Measurements from ENCODE around the gene AP3B1. TPM values are rescaled to one million over a fixed set of nuclear protein-coding genes. Genes with fewer than 3 reads are reported as not detected.

The AP3B1 gene
- total and polyA plus RNA-seq, 2 of the 8 experiments (the other 6 are each of a cell fraction or from before 2014, with no cell fraction given), result 45.8 to 48.3 TPM

- H3K14ac ChIP-seq (ENCODE audit: insufficient read length), result no peak overlapping the region
- POLR2A ChIA-PET (ENCODE audit: partially characterized antibody), result no interaction called here
- H4K8ac ChIP-seq (ENCODE audit: extremely low read depth, insufficient read depth, low read length), result no peak overlapping the region
- no peak overlapping the region for H3K4me2 ChIP-seq (ENCODE audit: insufficient read depth in 1 of 2, low read depth in 2 of 2, low read length in 2 of 2)
- no peak overlapping the region for H2BK20ac ChIP-seq (ENCODE audit: low read length)
- 90% methylated on average over 3 of the region's 3 CpGs; no CpG with 5 or more reads in 1 of the 2 experiments for WGBS, 2 experiments (ENCODE audit: extremely low coverage in 1 of 2, insufficient coverage in 1 of 2, insufficient read length in 1 of 2, insufficient replicate concordance in 2 of 2, low coverage in 1 of 2, low lambda C conversion rate in 2 of 2, missing lambda C conversion rate in 1 of 2)
- no peak overlapping the region for H2BK15ac ChIP-seq (ENCODE audit: low read length)
- H3K4me1 ChIP-seq (replicated peaks in 1 of 4; ENCODE audit: control insufficient read depth in 3 of 4, insufficient read depth in 4 of 4, low read length in 3 of 4), result no peaks in the 10 kb centered on the region
- H4K20me1 ChIP-seq (replicated peaks in 1 of 2; ENCODE audit: control insufficient read depth in 1 of 2, insufficient read depth in 2 of 2, low read length in 2 of 2), result no peaks in the 10 kb centered on the region
- H3K36me3 ChIP-seq (ENCODE audit: control insufficient read depth in 2 of 4, insufficient read depth in 4 of 4, low read length in 3 of 4), result 0 out of 8 replicates have a peak, but pooled peaks cover 0 to 2% (median 0%) of the 10 kb centered on the region in 4 experiments
- FAIRE-seq (no peak), DNase-seq (ENCODE audit: low read depth in 1 of 2, low spot score in 2 of 2) (no peak)
- H2BK5ac ChIP-seq (ENCODE audit: low read depth, low read length), result no peak overlapping the region
- H3K4me3 ChIP-seq (ENCODE audit: extremely low read depth in 1 of 4, insufficient read depth in 2 of 4, low read depth in 3 of 4, low read length in 4 of 4), result no peak overlapping the region
- H3K27me3 ChIP-seq (replicated peaks in 1 of 4; ENCODE audit: control insufficient read depth in 3 of 4, extremely low read depth in 1 of 4, insufficient read depth in 3 of 4, low read length in 3 of 4), result no peaks in the 10 kb centered on the region
- no peak overlapping the region for H3K4ac ChIP-seq (replicated peaks; ENCODE audit: insufficient read length, low read depth, low read length)
- no peak overlapping the region for H3K23ac ChIP-seq (ENCODE audit: insufficient read length)
- no peak overlapping the region for H3K9ac ChIP-seq (replicated peaks in 1 of 4; ENCODE audit: extremely low read depth in 1 of 4, low read depth in 3 of 4, low read length in 3 of 4)
- H3K79me1 ChIP-seq (ENCODE audit: low read depth, low read length), result no peaks in the 10 kb centered on the region
- H3K18ac ChIP-seq (ENCODE audit: extremely low read depth, low read length), result no peak overlapping the region
- no peak overlapping the region for H2AFZ ChIP-seq (ENCODE audit: low read length)
- no peak overlapping the region for H3K27ac ChIP-seq (ENCODE audit: low read depth, low read length)
- H4K91ac ChIP-seq (replicated peaks; ENCODE audit: insufficient read length, low read length), result no peak overlapping the region
- CTCF ChIA-PET (ENCODE audit: partially characterized antibody), result interaction anchor here (0.9 to 5.1 kb wide), 2 partner anchors 11 to 154 kb away, joined by 4 to 64 read pairs; no protein-coding TSS in a partner anchor
- H3K9me3 ChIP-seq (ENCODE audit: insufficient read depth in 2 of 2, low read depth in 1 of 2, low read length in 1 of 2), result no peaks in the 10 kb centered on the region
- H2AK5ac ChIP-seq (ENCODE audit: low read depth, low read length), result no peak overlapping the region
- no peaks in the 10 kb centered on the region for H3K79me2 ChIP-seq (ENCODE audit: control insufficient read depth in 1 of 2, insufficient read depth in 2 of 2, low read length in 2 of 2)
- TF ChIP-seq, protein P1, sequence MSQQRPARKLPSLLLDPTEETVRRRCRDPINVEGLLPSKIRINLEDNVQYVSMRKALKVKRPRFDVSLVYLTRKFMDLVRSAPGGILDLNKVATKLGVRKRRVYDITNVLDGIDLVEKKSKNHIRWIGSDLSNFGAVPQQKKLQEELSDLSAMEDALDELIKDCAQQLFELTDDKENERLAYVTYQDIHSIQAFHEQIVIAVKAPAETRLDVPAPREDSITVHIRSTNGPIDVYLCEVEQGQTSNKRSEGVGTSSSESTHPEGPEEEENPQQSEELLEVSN (IDR thresholded peaks at IDR 0.05), result no peak
- TF ChIP-seq TAF1 (IDR thresholded peaks at IDR 0.05; ENCODE audit: low read depth, low read length) (no peak), CREB1 (IDR thresholded peaks at IDR 0.05) (no peak), POLR2AphosphoS5 (IDR thresholded peaks at IDR 0.05; ENCODE audit: low read depth, low read length) (no peak), SIN3A (conservative IDR thresholded peaks at IDR 0.05 in 1 of 2, IDR thresholded peaks at IDR 0.05 in 1 of 2; ENCODE audit: low read depth in 1 of 2, low read length in 2 of 2) (no peak), HDAC2 (IDR thresholded peaks at IDR 0.05; ENCODE audit: borderline replicate concordance in 1 of 2, low read depth in 2 of 2, low read length in 2 of 2) (no peak), SP4 (IDR thresholded peaks at IDR 0.05; ENCODE audit: low read length) (no peak), NRF1 (IDR thresholded peaks at IDR 0.05; ENCODE audit: low read depth, low read length) (no peak)
- H3K56ac ChIP-seq (replicated peaks; ENCODE audit: insufficient read length, low read depth, low read length), result no peak overlapping the region
- no peak overlapping the region for H4K5ac ChIP-seq (ENCODE audit: insufficient read length, low read depth, low read length)
- H3K23me2 ChIP-seq (ENCODE audit: low read depth, low read length), result peaks cover 1% of the 10 kb centered on the region; the same call in 1 of the 2 replicates
- H2BK12ac ChIP-seq (ENCODE audit: low read depth, low read length), result no peak overlapping the region
- H2BK120ac ChIP-seq (replicated peaks; ENCODE audit: low read depth, low read length), result no peak overlapping the region
These were observed 164.9 kb downstream of the AP3B1 start for GRCh38 chr5:78129597-78129996.

Data from H1 (cell line).